Measurements from ENCODE around the gene PIK3CB. TPM values are rescaled to one million over a fixed set of nuclear protein-coding genes. Genes with fewer than 3 reads are reported as not detected.
"Not testable (repeated sequence)": the region's sequence is repeated elsewhere in the genome, so short reads cannot be mapped to it uniquely, and the experiment has no call there.

PIK3CB gene
- total RNA-seq, 1 donor from 2014 or later, result 24.1 TPM

DNA sequence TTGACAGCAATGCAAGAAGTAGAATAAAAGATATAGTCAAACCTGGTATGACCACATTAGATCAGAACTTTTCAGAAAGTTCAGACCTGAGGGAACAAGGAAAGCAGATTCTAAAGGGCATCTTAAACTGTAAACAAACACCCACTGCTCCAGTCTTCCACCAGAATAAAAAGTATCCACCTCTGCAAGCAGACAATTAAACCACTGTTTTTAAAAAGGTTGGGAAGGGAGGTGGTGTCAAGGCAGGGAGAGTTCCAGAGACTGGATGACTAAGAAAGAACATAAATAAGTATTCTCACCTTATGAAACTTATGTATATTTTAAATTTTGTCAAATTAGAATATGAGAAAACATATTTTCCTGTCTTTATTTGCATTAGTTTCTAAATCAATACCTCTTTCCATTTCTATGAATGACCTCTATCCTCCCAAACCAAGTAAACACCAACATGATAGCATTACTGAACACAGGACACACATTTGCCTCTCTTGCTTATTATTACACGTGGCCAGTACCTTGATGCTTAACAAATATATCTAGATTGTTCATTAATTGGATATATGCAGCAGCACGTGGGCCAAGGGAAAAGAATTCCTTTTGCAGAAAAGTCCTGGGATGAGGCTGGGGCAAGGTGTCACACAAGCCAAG is 31.6 kb downstream of the PIK3CB start:
- no peak for DNase-seq

DNA sequence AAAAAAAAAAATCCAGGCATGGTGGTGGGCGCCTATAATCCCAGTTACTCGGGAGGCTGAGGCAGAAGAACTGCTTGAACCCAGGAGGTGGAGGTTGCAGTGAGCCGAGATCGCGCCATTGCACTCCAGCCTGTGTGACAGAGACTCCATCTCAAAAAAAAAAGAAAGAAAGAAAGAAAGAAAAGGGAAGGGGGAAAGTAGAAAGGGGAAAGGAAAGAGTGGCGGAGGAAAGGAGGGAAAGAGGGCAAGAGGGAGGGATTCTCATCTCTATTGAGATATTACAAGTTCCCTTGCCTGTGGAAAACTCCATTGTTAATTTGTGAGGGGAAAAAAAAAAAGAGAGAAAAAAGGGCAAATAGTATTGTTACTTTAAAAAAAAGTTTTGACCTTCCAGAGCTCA is 32.5 kb downstream of the PIK3CB start:
- DNase-seq, result not testable (repeated sequence)

- DNase-seq, result no peak
These were observed 32.9 kb downstream of the PIK3CB start for GRCh38 chr3:138801792-138802191.

- no peak for DNase-seq
These were observed 34.5 kb downstream of the PIK3CB start for GRCh38 chr3:138800248-138800647.

- DNase-seq, result no peak
These were observed 34.9 kb downstream of the PIK3CB start for GRCh38 chr3:138799822-138800221.

DNA sequence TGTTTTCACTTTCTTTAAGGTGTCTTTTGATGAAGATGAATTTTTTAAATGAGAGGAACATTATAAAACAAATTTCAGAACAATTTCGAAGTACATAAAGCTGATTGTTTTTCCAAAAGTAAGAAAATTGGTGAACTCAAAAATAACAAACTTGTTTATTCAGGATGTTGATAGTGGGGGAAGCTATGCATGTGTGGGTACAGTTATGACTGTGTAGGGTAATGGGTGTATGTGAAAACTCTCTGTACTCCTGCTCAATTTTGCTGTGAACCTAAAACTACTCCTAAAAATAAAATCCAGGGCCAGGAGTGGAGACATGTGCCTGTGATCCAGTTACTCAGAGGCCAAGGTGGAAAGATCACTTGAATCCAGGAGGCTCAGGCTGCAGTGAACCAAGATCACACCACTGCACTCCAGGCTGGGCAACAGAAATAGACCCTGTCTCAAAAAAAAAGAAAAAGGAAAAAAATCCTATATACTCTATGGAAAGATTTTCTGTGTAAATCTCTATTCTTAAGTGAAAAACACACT is 37.2 kb downstream of the PIK3CB start:
- DNase-seq, result no peak

- no peak for DNase-seq
These were observed 38.0 kb downstream of the PIK3CB start for GRCh38 chr3:138796761-138797160.

GRCh38 chr3:138786788-138787271 is 47.9 kb downstream of the PIK3CB start:
- peak; percentile 21 for DNase-seq

GRCh38 chr3:138785951-138786350 is 48.8 kb downstream of the PIK3CB start:
- DNase-seq, result no peak

GRCh38 chr3:138785362-138785857 is 49.3 kb downstream of the PIK3CB start:
- DNase-seq, result not testable (repeated sequence)

GRCh38 chr3:138782755-138783154 is 52.0 kb downstream of the PIK3CB start:
- DNase-seq, result no peak

GRCh38 chr3:138781012-138781470 is 53.7 kb downstream of the PIK3CB start:
- DNase-seq, result no peak

DNA sequence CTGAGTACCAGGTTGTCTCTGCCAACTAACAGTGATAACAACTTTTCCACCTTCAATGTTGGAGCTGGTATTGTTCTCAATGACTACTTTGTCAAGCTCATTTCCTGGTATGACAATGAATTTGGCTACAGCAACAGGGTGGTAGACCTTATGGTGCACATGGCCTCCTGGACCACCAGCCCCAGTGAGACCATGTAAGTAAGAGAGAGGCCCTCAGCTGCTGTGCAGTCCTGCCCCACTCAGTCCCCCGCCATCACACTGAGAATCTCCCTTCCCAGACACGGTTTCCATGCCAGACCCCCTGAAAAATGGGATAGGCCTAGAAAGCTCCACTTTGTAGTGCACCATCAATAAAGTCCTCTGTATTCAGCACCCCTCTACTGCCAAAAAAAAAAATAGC is 56.1 kb downstream of the PIK3CB start:
- DNase-seq, result no peak

DNA sequence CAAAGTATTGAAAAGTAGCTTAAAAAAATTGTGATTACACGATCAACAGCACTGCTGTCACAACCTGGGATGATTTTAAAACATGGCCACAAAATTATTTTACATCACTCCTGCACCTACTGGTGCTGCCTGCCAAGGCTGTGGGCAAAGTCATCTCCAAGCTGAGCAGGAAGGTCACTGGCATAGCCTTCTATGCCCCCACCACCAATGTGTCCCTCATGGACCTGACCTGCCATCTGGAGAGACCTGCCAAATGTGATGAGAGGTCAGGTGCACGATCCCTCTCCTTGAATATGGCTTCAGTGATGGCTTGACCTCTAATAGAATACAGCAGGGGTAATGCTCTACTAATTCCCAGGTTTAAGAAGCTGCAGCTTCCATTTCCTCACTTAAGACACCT is 57.8 kb downstream of the PIK3CB start:
- no peak for DNase-seq

DNA sequence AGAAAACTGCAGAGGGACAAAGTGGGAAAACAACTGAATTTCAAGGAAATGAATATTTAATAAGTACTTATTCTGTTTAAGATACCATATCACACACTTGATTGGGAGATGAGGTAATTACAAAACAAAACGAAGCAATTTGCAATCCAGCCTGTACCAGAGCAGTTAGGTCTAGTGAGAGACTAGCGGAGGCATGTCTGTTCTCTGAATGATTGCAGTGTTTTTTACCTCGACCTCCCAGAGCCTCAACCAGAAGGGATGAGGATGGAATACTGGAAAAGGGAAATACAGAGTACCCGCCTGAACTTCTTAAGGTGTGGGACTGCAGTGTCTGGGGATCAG is 59.5 kb downstream of the PIK3CB start:
- DNase-seq, result no peak

GRCh38 chr3:138774529-138775253 is 60.0 kb downstream of the PIK3CB start:
- peak; percentile 97 for DNase-seq

GRCh38 chr3:138771585-138771984 is 63.1 kb downstream of the PIK3CB start:
- DNase-seq, result no peak

- DNase-seq, result no peak
These were observed 65.1 kb downstream of the PIK3CB start for GRCh38 chr3:138769616-138770015.

GRCh38 chr3:138768946-138769345 is 65.8 kb downstream of the PIK3CB start:
- DNase-seq, result peak; percentile 86

GRCh38 chr3:138768125-138768524 is 66.6 kb downstream of the PIK3CB start:
- DNase-seq, result no peak

GRCh38 chr3:138767498-138768104 is 67.1 kb downstream of the PIK3CB start:
- DNase-seq, result no peak

DNA sequence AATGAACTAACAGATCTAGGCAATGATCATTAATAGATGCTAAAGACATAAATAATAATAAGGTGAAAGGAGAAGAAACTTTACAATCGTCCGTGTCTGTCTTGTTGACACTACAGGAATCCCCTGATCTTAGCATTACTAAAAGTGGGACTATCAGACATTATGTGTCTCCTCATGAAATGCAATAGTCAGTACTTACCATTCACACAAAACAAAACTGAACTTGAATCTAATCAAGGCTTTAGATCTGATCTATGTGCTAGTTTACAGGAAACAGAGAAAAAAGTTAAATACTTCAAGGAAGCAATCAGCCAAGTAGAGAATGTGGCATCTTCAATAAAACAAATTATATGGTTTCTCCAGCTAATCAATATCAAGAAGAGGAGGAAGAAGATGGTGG is 73.7 kb downstream of the PIK3CB start:
- DNase-seq, result no peak

DNA sequence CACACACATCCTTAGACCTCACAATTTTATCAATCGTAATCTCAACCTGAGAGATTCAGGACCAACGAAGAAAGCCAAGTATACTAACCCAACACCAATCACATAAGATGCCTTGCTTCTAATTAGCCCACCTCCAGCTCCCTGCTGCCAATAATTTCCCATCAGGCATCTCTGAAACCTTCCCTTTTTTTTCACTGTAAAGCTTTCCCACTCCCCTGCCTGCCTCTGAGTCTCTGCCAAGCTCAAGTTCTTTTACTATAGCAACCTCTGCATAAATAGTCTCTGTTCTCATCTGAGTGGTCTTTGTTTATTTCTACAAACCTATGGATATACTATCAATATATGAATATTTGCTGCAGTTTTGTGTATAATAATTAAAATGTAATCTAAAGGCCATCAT is 86.5 kb downstream of the PIK3CB start:
- DNase-seq, result peak; percentile 19

All from tongue (tissue), 2 donors.